ENCODE measurements around the gene DNAL1.

DNA sequence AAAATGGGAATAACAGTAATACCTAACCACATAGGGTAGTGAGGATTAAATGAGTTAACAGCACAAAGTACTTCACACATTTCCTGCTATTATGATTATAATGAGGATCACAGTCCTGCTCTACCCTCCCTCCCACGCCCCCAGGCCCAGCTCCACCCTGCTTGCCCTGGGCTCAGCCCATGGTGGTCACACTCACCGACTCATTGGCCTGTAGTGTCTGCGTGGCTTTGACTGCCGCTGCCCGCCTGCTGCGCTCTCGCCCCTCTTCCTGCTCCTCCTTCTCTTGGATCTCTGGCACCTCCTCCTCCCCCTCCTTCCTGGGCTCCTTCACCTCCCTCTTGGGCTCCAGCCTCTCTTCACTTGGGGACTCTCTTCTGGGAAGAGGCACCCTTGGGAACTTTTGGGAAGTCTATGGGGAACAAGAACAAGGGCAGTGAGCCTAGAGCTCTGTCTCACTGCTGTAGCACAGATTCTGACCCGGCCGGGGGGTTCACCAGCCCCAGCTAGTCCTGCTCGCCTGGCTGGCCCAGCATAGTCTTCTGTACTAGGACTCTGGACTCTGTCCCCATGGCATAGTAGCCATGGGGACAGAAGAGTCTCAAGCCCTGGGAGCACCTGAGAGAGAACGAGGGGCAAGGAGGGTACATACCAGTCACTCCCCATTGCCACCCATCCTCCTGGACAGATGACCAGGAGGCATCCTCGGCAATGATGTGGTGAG, 76.5 kb downstream of the DNAL1 start:
- no peak for TF ChIP-seq EZH2phosphoT487 (IDR thresholded peaks at IDR 0.05; ENCODE audit: borderline replicate concordance)
- TF ChIP-seq, protein P1, sequence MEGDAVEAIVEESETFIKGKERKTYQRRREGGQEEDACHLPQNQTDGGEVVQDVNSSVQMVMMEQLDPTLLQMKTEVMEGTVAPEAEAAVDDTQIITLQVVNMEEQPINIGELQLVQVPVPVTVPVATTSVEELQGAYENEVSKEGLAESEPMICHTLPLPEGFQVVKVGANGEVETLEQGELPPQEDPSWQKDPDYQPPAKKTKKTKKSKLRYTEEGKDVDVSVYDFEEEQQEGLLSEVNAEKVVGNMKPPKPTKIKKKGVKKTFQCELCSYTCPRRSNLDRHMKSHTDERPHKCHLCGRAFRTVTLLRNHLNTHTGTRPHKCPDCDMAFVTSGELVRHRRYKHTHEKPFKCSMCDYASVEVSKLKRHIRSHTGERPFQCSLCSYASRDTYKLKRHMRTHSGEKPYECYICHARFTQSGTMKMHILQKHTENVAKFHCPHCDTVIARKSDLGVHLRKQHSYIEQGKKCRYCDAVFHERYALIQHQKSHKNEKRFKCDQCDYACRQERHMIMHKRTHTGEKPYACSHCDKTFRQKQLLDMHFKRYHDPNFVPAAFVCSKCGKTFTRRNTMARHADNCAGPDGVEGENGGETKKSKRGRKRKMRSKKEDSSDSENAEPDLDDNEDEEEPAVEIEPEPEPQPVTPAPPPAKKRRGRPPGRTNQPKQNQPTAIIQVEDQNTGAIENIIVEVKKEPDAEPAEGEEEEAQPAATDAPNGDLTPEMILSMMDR (conservative IDR thresholded peaks at IDR 0.05; ENCODE audit: low read length): no peak
